B cell (primary cell): Measurements from ENCODE around the gene FUOM. TPM values are rescaled to one million over a fixed set of nuclear protein-coding genes. Genes with fewer than 3 reads are reported as not detected.
A peak's percentile ranks its signal among the peaks of the same experiment; 100 is the strongest.
"Not testable (repeated sequence)": the region's sequence is repeated elsewhere in the genome, so short reads cannot be mapped to it uniquely, and the experiment has no call there.

Experiments used
- ATAC-seq: fragments of 200-7000 bp; cut with Tn5 transposase; one replicate; pipeline ENCODE4 v1.10.0; 2021; ENCODE audit warnings: low read depth, mild to moderate bottlenecking, moderate number of reproducible peaks, moderate library complexity
- CTCF ChIA-PET: fragments of 350-600 bp; sonication (Branson Sonifier 250); formaldehyde crosslinking; loops from one replicate; lab custom pipeline; 2021; ENCODE audit warnings: antibody characterized with exemption, inconsistent platforms; lab: Charles Lee
- POLR2A ChIA-PET: fragments of 350-600 bp; sonication (Branson Sonifier 250); formaldehyde crosslinking; loops from one replicate; lab custom pipeline; 2021; ENCODE audit warnings: antibody characterized with exemption; lab: Charles Lee
- DNase-seq: peaks from one replicate; pipeline ENCODE4 v3.0.0; 2013
- H2AFZ ChIP-seq: 2 replicates; pipeline ENCODE4 v1.6.1; 2012; ENCODE audit warnings: mild to moderate bottlenecking, low read depth, low read length; ENCODE audit not compliant: insufficient read depth, poor library complexity, severe bottlenecking
- H3K27ac ChIP-seq, 2 donors: 1 replicate in 1 of 2; 2 replicates in 1 of 2; pipeline ENCODE4 v1.5.1; 2012 to 2013; ENCODE audit warnings: low read length in 2 of 2, mild to moderate bottlenecking in 2 of 2, moderate library complexity in 1 of 2
- H3K27me3 ChIP-seq, 4 experiments: fragments of 200-600 bp in 1 of 4; sonication (generic) in 1 of 4; replicated peaks in 1 of 4; 1 replicate in 2 of 4; 2 replicates in 2 of 4; pipeline versions ENCODE4 v1.6.1 to v1.7.0; 2013 to 2016; ENCODE audit warnings: low read length in 3 of 4, mild to moderate bottlenecking in 2 of 4, mixed read lengths in 1 of 4, moderate library complexity in 1 of 4; ENCODE audit not compliant: insufficient read depth in 4 of 4, control insufficient read depth in 3 of 4; ENCODE audit errors: control extremely low read depth in 1 of 4
- H3K36me3 ChIP-seq, 2 experiments: replicated peaks in 1 of 2; 1 replicate in 1 of 2; 2 replicates in 1 of 2; pipeline versions ENCODE4 v1.6.1 to v1.7.1; 2013; ENCODE audit warnings: low read length in 1 of 2; ENCODE audit not compliant: insufficient read depth in 2 of 2, control insufficient read depth in 1 of 2; ENCODE audit errors: control extremely low read depth in 1 of 2, extremely low read depth in 1 of 2
- H3K4me1 ChIP-seq, 2 donors: fragments of 200-600 bp in 1 of 2; sonication (generic) in 1 of 2; 1 replicate in 1 of 2; 2 replicates in 1 of 2; pipeline versions ENCODE4 v1.5.1 to v1.6.1; 2013 to 2017; ENCODE audit warnings: low read length in 2 of 2; ENCODE audit not compliant: control insufficient read depth in 2 of 2, insufficient read depth in 2 of 2
- H3K4me2 ChIP-seq: replicated peaks from 2 replicates; pipeline ENCODE3; 2012; ENCODE audit warnings: mild to moderate bottlenecking, low read depth, low read length; ENCODE audit not compliant: poor library complexity, severe bottlenecking
- H3K4me3 ChIP-seq, 5 experiments: fragments of 200-600 bp in 1 of 5; sonication (generic) in 1 of 5; 1 replicate in 3 of 5; 2 replicates in 2 of 5; pipeline versions ENCODE4 v1.5.1 to v1.7.0; 2011 to 2016; ENCODE audit warnings: low read length in 4 of 5, mild to moderate bottlenecking in 4 of 5, low read depth in 2 of 5, control low read depth in 1 of 5, moderate library complexity in 1 of 5; ENCODE audit not compliant: insufficient read depth in 1 of 5; ENCODE audit errors: control extremely low read depth in 1 of 5, extremely low read depth in 1 of 5
- H3K79me2 ChIP-seq: fragments of 200-600 bp; sonication (generic); one replicate; pipeline ENCODE4 v1.6.0; 2016; ENCODE audit warnings: low read length; ENCODE audit not compliant: control insufficient read depth, insufficient read depth
- H3K9ac ChIP-seq: fragments of 200-600 bp; sonication (generic); 2 replicates; pipeline ENCODE4 v1.6.1; 2017; ENCODE audit warnings: mild to moderate bottlenecking, low read length, moderate library complexity
- H3K9me3 ChIP-seq, 3 donors: one replicate each; pipeline versions ENCODE4 v1.6.1 to v1.7.1; 2013; ENCODE audit warnings: low read length in 2 of 3; ENCODE audit not compliant: control insufficient read depth in 2 of 3, insufficient read depth in 1 of 3; ENCODE audit errors: control extremely low read depth in 1 of 3
- H4K20me1 ChIP-seq: 2 replicates; pipeline ENCODE4 v1.6.0; 2012; ENCODE audit warnings: mild to moderate bottlenecking, low read length; ENCODE audit not compliant: insufficient read depth, control insufficient read depth, poor library complexity, severe bottlenecking
- H3K27ac Mint-ChIP-seq: one replicate; pipeline ENCODE4 v1.8.0; 2021; ENCODE audit warnings: mixed read lengths
- H3K27me3 Mint-ChIP-seq: one replicate; pipeline ENCODE4 v1.8.0; 2021; ENCODE audit warnings: mixed read lengths
- H3K4me1 Mint-ChIP-seq: one replicate; pipeline ENCODE4 v1.8.0; 2021; ENCODE audit warnings: mixed read lengths
- H3K4me3 Mint-ChIP-seq: one replicate; pipeline ENCODE4 v1.8.0; 2021; ENCODE audit warnings: mixed read lengths
- H3K9me3 Mint-ChIP-seq: one replicate; pipeline ENCODE4 v1.8.0; 2022; ENCODE audit warnings: mixed read lengths; ENCODE audit not compliant: insufficient read depth
- EZH2 ChIP-seq: IDR thresholded peaks from 2 replicates; pipeline ENCODE4 v1.6.1; 2012; ENCODE audit warnings: borderline replicate concordance, low read depth, mild to moderate bottlenecking, moderate library complexity, low read length; ENCODE audit not compliant: insufficient read depth, poor library complexity, severe bottlenecking
- WGBS: methylation state at CpG from one replicate; pipeline ENCODE4 v1.1.5; 2013; ENCODE audit warnings: missing lambda C conversion rate; ENCODE audit not compliant: insufficient coverage; 5-methylcytosine and 5-hydroxymethylcytosine counted together
- intact Hi-C: fragments of 100-400 bp; cut with micrococcal nuclease; formaldehyde crosslinking; loops from one replicate; pipeline ENCODE4 v1.10.0; 2022
- polyA plus RNA-seq: library from polyadenylated mRNA; depleted of rRNA; stranded (reverse); fragments of >200 nt; gene quantifications from 2 replicates; pipeline ENCODE4 v1.2.3, GENCODE V29; 2012
- total RNA-seq, 2 donors: library from RNA; stranded (reverse); fragments of 120-200 nt in 1 of 2; gene quantifications; 1 replicate in 1 of 2; 2 replicates in 1 of 2; pipeline versions ENCODE4 v1.2.3 to v1.2.4, GENCODE V29; 2013 to 2022
- TF ChIP-seq, protein P1 (sequence below): fragments of 200-600 bp; IDR thresholded peaks from one replicate; pipeline ENCODE4 v1.8.0; 2022; ENCODE audit warnings: antibody characterized with exemption, mild to moderate bottlenecking

The FUOM gene
- total and polyA plus RNA-seq, 2 donors (not counting 1 experiment from before 2014, with no cell fraction given), result 23.8 to 30.7 TPM

DNA sequence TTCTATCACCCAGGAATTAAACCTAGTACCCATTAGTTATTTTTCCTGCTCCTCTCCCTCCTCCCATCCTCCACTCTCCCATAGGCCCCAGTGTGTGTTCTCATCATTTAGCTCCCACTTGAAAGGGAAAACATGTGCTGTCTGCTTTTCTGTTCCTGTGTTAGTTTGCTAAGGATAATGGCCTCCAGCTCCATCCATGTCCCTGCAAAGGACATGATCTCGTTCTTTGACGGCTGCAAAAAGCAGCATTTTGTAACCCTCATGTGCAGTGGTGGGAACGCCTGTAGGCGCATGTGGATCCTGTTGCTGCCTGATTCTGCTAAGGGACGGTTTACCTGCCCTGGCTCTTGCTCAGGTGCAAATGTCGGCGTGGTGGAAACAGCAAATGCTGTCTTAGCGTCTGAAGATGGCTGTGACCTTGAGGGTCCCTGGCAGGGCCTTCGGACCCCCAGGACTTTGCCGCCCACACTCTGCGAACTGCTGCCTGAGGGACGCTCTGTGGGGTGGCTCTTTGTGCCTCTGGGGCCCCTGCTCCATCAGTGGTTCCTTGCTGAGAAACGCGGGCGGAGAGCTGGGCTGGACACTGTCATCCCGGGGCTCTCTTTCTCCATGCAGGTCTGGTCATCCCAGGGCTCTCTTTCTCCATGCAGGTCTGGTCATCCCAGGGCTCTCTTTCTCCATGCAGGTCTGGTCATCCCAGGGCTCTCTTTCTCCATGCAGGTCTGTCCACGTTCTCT, 30.6 kb upstream of the FUOM start:
- ATAC-seq (no peak), DNase-seq (peak; percentile 36)
- Mint-ChIP-seq H3K27me3 (no peaks in the 10 kb centered on the region), H3K4me1 (peaks cover 56% of the 10 kb centered on the region), H3K27ac (peak overlapping the region; percentile 92), H3K4me3 (peak overlapping the region; percentile 89), H3K9me3 (no peaks in the 10 kb centered on the region)
- H2AFZ ChIP-seq, result peak overlapping the region; percentile 52
- H3K36me3 ChIP-seq, result peaks cover 0 to 16% of the 10 kb centered on the region in 2 experiments
- H3K27me3 ChIP-seq, result no peaks in the 10 kb centered on the region
- H3K9ac ChIP-seq, result peak overlapping the region; percentile 62
- 52% methylated on average over 17 of the region's 17 CpGs for WGBS
- peak overlapping the region; percentile 42 to 63 (median 56) for H3K4me3 ChIP-seq
- H3K9me3 ChIP-seq, result no peaks in the 10 kb centered on the region
- peaks cover 32% of the 10 kb centered on the region for H3K79me2 ChIP-seq
- CTCF ChIA-PET, result interaction anchor here (1.2 to 1.4 kb wide), 2 partner anchors 31 to 59 kb away, joined by 3 to 6 read pairs; partner anchors contain the start of gene FUOM
- TF ChIP-seq, protein P1, sequence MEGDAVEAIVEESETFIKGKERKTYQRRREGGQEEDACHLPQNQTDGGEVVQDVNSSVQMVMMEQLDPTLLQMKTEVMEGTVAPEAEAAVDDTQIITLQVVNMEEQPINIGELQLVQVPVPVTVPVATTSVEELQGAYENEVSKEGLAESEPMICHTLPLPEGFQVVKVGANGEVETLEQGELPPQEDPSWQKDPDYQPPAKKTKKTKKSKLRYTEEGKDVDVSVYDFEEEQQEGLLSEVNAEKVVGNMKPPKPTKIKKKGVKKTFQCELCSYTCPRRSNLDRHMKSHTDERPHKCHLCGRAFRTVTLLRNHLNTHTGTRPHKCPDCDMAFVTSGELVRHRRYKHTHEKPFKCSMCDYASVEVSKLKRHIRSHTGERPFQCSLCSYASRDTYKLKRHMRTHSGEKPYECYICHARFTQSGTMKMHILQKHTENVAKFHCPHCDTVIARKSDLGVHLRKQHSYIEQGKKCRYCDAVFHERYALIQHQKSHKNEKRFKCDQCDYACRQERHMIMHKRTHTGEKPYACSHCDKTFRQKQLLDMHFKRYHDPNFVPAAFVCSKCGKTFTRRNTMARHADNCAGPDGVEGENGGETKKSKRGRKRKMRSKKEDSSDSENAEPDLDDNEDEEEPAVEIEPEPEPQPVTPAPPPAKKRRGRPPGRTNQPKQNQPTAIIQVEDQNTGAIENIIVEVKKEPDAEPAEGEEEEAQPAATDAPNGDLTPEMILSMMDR, result no peak
- TF ChIP-seq EZH2, result no peak
- peaks cover 55 to 58% of the 10 kb centered on the region in 2 donors for H3K4me1 ChIP-seq
- H3K27ac ChIP-seq, result peak overlapping the region; percentile 77 to 81
- intact Hi-C loops, result no loop called here
- POLR2A ChIA-PET, result interaction anchor here (2.1 kb wide), 1 partner anchor 8 kb away, joined by 7 read pairs; no protein-coding TSS in a partner anchor
- H4K20me1 ChIP-seq, result peaks cover 12% of the 10 kb centered on the region
- peak overlapping the region; percentile 83 for H3K4me2 ChIP-seq

DNA sequence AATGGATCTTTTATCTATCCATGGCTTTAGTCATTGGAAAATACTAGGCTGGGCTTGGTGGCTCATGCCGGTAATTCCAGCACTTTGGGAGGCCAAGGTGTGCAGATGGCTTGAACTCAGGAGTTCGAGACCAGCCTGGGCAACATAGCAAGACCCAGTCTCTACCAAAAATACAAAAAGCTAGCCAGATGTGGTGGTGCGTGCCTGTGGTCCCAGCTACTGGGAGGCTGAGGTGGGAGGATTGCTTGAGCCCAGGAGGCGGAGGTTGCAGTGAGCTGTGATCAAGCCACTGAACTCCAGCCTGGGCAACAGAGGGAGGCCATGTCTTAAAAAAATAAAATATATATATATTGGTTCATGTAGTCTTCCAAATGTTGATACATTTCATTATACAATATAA, 29.1 kb upstream of the FUOM start:
- ATAC-seq, H3K9me3 ChIP-seq, H3K27ac ChIP-seq, H3K9ac ChIP-seq, H2AFZ ChIP-seq, H3K9me3 Mint-ChIP-seq, H3K27me3 ChIP-seq, intact Hi-C loops, H3K27me3 Mint-ChIP-seq, DNase-seq, H3K4me2 ChIP-seq, POLR2A ChIA-PET, H3K4me3 Mint-ChIP-seq, H3K4me3 ChIP-seq: not testable (repeated sequence)
- peaks cover 0 to 28% of the 10 kb centered on the region in 2 experiments for H3K36me3 ChIP-seq
- H3K79me2 ChIP-seq, result peaks cover 34% of the 10 kb centered on the region
- peaks cover 12% of the 10 kb centered on the region for H4K20me1 ChIP-seq
- CTCF ChIA-PET, result interaction anchor here (0.6 to 1.4 kb wide), 2 partner anchors 29 to 966 kb away, joined by 3 read pairs; partner anchors contain the start of gene FUOM
- no CpG with 5 or more reads among the region's 4 CpGs for WGBS
- Mint-ChIP-seq H3K27ac (peak overlapping the region; percentile 26), H3K4me1 (peaks cover 51% of the 10 kb centered on the region)
- peaks cover 41 to 44% of the 10 kb centered on the region in 2 donors for H3K4me1 ChIP-seq
